Breast epithelium (tissue), 4 donors: ENCODE measurements around the gene PPM1H. TPM values are rescaled to one million over a fixed set of nuclear protein-coding genes. Genes with fewer than 3 reads are reported as not detected.

Experiments
- DNase-seq, 2 donors: peaks; one replicate each; pipeline ENCODE4 v3.0.0-alpha.2; 2019; ENCODE audit warnings: low spot score in 2 of 2
- H3K27ac ChIP-seq, 2 donors: fragments of 200-600 bp; sonication (generic) in 1 of 2; one replicate each; pipeline ENCODE4 v1.5.1; 2016 to 2019; ENCODE audit warnings: mild to moderate bottlenecking in 1 of 2
- H3K27me3 ChIP-seq, 2 donors: fragments of 200-600 bp; sonication (generic) in 1 of 2; one replicate each; pipeline versions ENCODE4 v1.5.1 to v1.6.0; 2017 to 2019; ENCODE audit warnings: control low read depth in 1 of 2, mild to moderate bottlenecking in 1 of 2
- H3K36me3 ChIP-seq: fragments of 200-600 bp; one replicate; pipeline ENCODE4 v1.5.1; 2019
- H3K4me1 ChIP-seq, 2 donors: fragments of 200-600 bp; sonication (generic); one replicate each; pipeline ENCODE4 v1.5.1; 2016 to 2019; ENCODE audit warnings: control low read depth in 1 of 2
- H3K4me3 ChIP-seq, 3 donors: fragments of 200-600 bp; sonication (generic); 1 replicate in 2 of 3; 2 replicates in 1 of 3; pipeline ENCODE4 v1.5.1; 2016 to 2019; ENCODE audit warnings: mild to moderate bottlenecking in 3 of 3, moderate library complexity in 2 of 3
- H3K9me3 ChIP-seq, 2 donors: fragments of 200-600 bp; sonication (generic) in 1 of 2; one replicate each; pipeline ENCODE4 v1.5.1; 2016 to 2019; ENCODE audit warnings: control low read depth in 1 of 2
- POLR2A ChIP-seq: fragments of 450-650 bp; IDR thresholded peaks from one replicate; pipeline ENCODE4 v1.6.1; 2016; ENCODE audit warnings: antibody characterized with exemption, mild to moderate bottlenecking, moderate library complexity
- POLR2AphosphoS5 ChIP-seq, 3 donors: sonication (generic); formaldehyde crosslinking; IDR thresholded peaks; one replicate each; pipeline ENCODE4 v1.6.1; 2017; ENCODE audit warnings: antibody characterized with exemption in 3 of 3
- intact Hi-C: fragments of 100-400 bp; cut with DNase I; formaldehyde crosslinking; loops from one replicate; pipeline ENCODE4 v1.15.1; 2023; ENCODE audit warnings: low total_unique reads
- total RNA-seq, 3 donors: library from RNA; depleted of rRNA; stranded (reverse); fragments of >200 nt; gene quantifications; one replicate each; pipeline ENCODE4 v1.1.0, GENCODE V29; 2016
- TF ChIP-seq, protein P1 (sequence below), 3 donors: fragments of 450-650 bp; IDR thresholded peaks; one replicate each; pipeline ENCODE4 v1.5.1; 2016 to 2017; ENCODE audit warnings: antibody characterized with exemption in 3 of 3, mild to moderate bottlenecking in 3 of 3, moderate library complexity in 3 of 3

PPM1H gene
- total RNA-seq, 3 donors from 2014 or later: 2.2 to 15.4 (median 13.5) TPM

DNA sequence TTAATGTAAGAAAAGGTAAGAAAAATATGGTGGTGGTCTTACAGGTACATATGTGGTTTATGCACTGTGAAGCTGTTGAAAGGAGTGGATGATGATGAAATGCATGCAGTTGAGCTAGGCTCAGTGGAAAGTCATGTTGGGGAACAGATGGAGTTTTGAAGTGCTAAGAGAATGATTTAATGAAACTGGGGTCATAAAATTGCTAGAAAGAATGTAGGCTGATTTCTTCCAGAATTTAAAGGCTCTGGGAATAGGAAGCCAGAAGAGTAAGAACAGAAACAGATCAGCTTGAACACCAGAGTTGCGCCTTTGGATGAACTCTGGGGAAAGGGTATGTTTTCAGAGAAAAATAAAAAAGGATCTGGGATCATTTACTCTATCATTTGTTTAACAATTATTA is 321.9 kb downstream of the PPM1H start:
- H3K27ac ChIP-seq: no peak overlapping the region
- no peaks in the 10 kb centered on the region for H3K9me3 ChIP-seq
- no peak overlapping the region for H3K4me3 ChIP-seq
- H3K4me1 ChIP-seq: no peaks in the 10 kb centered on the region
- H3K27me3 ChIP-seq: no peaks in the 10 kb centered on the region
- DNase-seq: no peak
- H3K36me3 ChIP-seq: no peaks in the 10 kb centered on the region
- no peak for TF ChIP-seq POLR2A
- no peak for TF ChIP-seq POLR2AphosphoS5 (IDR thresholded peaks at IDR 0.05)
- TF ChIP-seq, protein P1, sequence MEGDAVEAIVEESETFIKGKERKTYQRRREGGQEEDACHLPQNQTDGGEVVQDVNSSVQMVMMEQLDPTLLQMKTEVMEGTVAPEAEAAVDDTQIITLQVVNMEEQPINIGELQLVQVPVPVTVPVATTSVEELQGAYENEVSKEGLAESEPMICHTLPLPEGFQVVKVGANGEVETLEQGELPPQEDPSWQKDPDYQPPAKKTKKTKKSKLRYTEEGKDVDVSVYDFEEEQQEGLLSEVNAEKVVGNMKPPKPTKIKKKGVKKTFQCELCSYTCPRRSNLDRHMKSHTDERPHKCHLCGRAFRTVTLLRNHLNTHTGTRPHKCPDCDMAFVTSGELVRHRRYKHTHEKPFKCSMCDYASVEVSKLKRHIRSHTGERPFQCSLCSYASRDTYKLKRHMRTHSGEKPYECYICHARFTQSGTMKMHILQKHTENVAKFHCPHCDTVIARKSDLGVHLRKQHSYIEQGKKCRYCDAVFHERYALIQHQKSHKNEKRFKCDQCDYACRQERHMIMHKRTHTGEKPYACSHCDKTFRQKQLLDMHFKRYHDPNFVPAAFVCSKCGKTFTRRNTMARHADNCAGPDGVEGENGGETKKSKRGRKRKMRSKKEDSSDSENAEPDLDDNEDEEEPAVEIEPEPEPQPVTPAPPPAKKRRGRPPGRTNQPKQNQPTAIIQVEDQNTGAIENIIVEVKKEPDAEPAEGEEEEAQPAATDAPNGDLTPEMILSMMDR (IDR thresholded peaks at IDR 0.05): no peak
- intact Hi-C loops: no loop called here

GRCh38 chr12:62606654-62607053 is 328.3 kb downstream of the PPM1H start:
- DNase-seq: no peak
- no peaks in the 10 kb centered on the region for H3K9me3 ChIP-seq
- TF ChIP-seq POLR2AphosphoS5 (IDR thresholded peaks at IDR 0.05) (no peak), POLR2A (no peak)
- TF ChIP-seq, protein P1 (IDR thresholded peaks at IDR 0.05): no peak
- no peak overlapping the region for H3K27ac ChIP-seq
- intact Hi-C loops: no loop called here
- peaks cover 0 to 4% of the 10 kb centered on the region in 2 donors for H3K4me1 ChIP-seq
- H3K27me3 ChIP-seq: no peaks in the 10 kb centered on the region
- no peaks in the 10 kb centered on the region for H3K36me3 ChIP-seq
- H3K4me3 ChIP-seq: no peak overlapping the region

GRCh38 chr12:62605981-62606380 is 329.0 kb downstream of the PPM1H start:
- H3K4me3 ChIP-seq: no peak overlapping the region
- DNase-seq: no peak
- H3K4me1 ChIP-seq: peaks cover 0 to 4% of the 10 kb centered on the region in 2 donors
- H3K27ac ChIP-seq: peak overlapping the region in 1 of 2 donors; percentile 100
- intact Hi-C loops: no loop called here
- H3K36me3 ChIP-seq: no peaks in the 10 kb centered on the region
- H3K9me3 ChIP-seq: no peaks in the 10 kb centered on the region
- H3K27me3 ChIP-seq: no peaks in the 10 kb centered on the region
- TF ChIP-seq POLR2AphosphoS5 (IDR thresholded peaks at IDR 0.05): no peak

DNA sequence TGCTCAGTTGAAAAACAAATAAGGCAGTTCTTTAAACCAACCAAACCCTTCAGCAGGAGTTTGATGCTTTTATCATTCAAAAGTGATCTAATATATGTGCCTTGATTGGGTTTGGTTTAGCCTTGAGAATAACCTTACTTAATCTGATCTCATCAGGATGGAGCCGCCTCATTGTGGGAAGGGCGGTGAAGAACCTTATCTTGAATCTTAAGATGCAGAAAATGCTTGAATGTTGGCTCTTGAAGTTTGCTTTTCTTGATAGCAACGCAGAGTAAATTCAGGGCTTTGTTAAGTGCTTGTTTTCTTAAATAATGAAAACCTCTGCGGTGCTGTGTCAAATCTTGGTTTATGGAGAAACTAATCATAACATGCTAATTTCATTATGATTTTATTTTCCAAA is 330.1 kb downstream of the PPM1H start:
- no peak for DNase-seq
- no peak for TF ChIP-seq POLR2AphosphoS5 (IDR thresholded peaks at IDR 0.05)
- TF ChIP-seq POLR2A: no peak
- TF ChIP-seq, protein P1 (IDR thresholded peaks at IDR 0.05): no peak
- Histone ChIP-seq H3K36me3 (no peaks in the 10 kb centered on the region), H3K27me3 (no peaks in the 10 kb centered on the region), H3K4me3 (peak overlapping the region; percentile 73 to 85 (median 76)), H3K9me3 (no peaks in the 10 kb centered on the region), H3K27ac (peak overlapping the region; percentile 99 to 100), H3K4me1 (peaks cover 0 to 4% of the 10 kb centered on the region in 2 donors)
- intact Hi-C loops: loop anchor here (5.0 kb wide), 1 partner anchor 187 kb away; no protein-coding TSS in a partner anchor

- TF ChIP-seq POLR2A (no peak), POLR2AphosphoS5 (IDR thresholded peaks at IDR 0.05) (no peak)
- TF ChIP-seq, protein P1 (IDR thresholded peaks at IDR 0.05): no peak
- intact Hi-C loops: loop anchor here (5.0 kb wide), 1 partner anchor 188 kb away; no protein-coding TSS in a partner anchor
- Histone ChIP-seq H3K27ac (peak overlapping the region; percentile 99 to 100), H3K36me3 (no peaks in the 10 kb centered on the region), H3K4me3 (peak overlapping the region; percentile 73 to 85 (median 76)), H3K27me3 (no peaks in the 10 kb centered on the region), H3K9me3 (no peaks in the 10 kb centered on the region), H3K4me1 (peaks cover 0 to 4% of the 10 kb centered on the region in 2 donors)
- DNase-seq: no peak
Observed at GRCh38 chr12:62604373-62604772, 330.6 kb downstream of the PPM1H start.

- Histone ChIP-seq H3K27me3 (no peaks in the 10 kb centered on the region), H3K4me1 (peaks cover 0 to 4% of the 10 kb centered on the region in 2 donors), H3K4me3 (peak overlapping the region; percentile 73 to 85 (median 76)), H3K9me3 (no peaks in the 10 kb centered on the region), H3K36me3 (no peaks in the 10 kb centered on the region), H3K27ac (peak overlapping the region; percentile 99 to 100)
- no peak for DNase-seq
- intact Hi-C loops: loop anchor here (5.0 kb wide), 1 partner anchor 189 kb away; no protein-coding TSS in a partner anchor
- TF ChIP-seq, protein P1 (IDR thresholded peaks at IDR 0.05): no peak
Observed at GRCh38 chr12:62603811-62604098, 331.2 kb downstream of the PPM1H start.
